Ascending aorta (tissue), 2 donors: ENCODE results near the gene EHBP1L1. TPM values are rescaled to one million over a fixed set of nuclear protein-coding genes. Genes with fewer than 3 reads are reported as not detected.
A peak's percentile ranks its signal among the peaks of the same experiment; 100 is the strongest.
"Not testable (repeated sequence)": the region's sequence is repeated elsewhere in the genome, so short reads cannot be mapped to it uniquely, and the experiment has no call there.

Experiments
- DNase-seq, 2 donors: peaks; one replicate each; pipeline ENCODE4 v3.0.0-alpha.2; 2019; ENCODE audit warnings: low spot score in 2 of 2
- H3K27ac ChIP-seq, 2 donors: fragments of 200-600 bp; sonication (generic); one replicate each; pipeline ENCODE4 v1.5.1; 2016 to 2017; ENCODE audit warnings: mild to moderate bottlenecking in 1 of 2
- H3K27me3 ChIP-seq: fragments of 200-600 bp; sonication (generic); one replicate; pipeline ENCODE4 v1.5.1; 2017
- H3K36me3 ChIP-seq, 2 donors: fragments of 200-600 bp; sonication (generic); one replicate each; pipeline ENCODE4 v1.5.1; 2016
- H3K4me1 ChIP-seq, 2 donors: fragments of 200-600 bp; sonication (generic); one replicate each; pipeline ENCODE4 v1.5.1; 2016 to 2017; ENCODE audit warnings: mild to moderate bottlenecking in 1 of 2
- H3K4me3 ChIP-seq, 2 donors: fragments of 200-600 bp; sonication (generic); one replicate each; pipeline ENCODE4 v1.5.1; 2016 to 2017; ENCODE audit warnings: mild to moderate bottlenecking in 1 of 2
- H3K9me3 ChIP-seq, 2 donors: fragments of 200-600 bp; sonication (generic); one replicate each; pipeline ENCODE4 v1.5.1; 2016
- intact Hi-C: fragments of 100-400 bp; cut with DNase I; formaldehyde crosslinking; loops from one replicate; pipeline ENCODE4 v1.15.1; 2023
- total RNA-seq: library from RNA; depleted of rRNA; stranded (reverse); fragments of >200 nt; gene quantifications from one replicate; pipeline ENCODE4 v1.1.0, GENCODE V29; 2016
- TF ChIP-seq, protein P1 (sequence below), 3 experiments: fragments of 200-600 bp in 2 of 3; fragments of 450-650 bp in 1 of 3; sonication (generic) in 2 of 3; IDR thresholded peaks; one replicate each; pipeline ENCODE4 v1.5.1; 2016 to 2019; ENCODE audit warnings: antibody characterized with exemption in 3 of 3, mild to moderate bottlenecking in 1 of 3, moderate library complexity in 1 of 3

The EHBP1L1 gene
- total RNA-seq, 1 donor from 2014 or later = 418 TPM

DNA sequence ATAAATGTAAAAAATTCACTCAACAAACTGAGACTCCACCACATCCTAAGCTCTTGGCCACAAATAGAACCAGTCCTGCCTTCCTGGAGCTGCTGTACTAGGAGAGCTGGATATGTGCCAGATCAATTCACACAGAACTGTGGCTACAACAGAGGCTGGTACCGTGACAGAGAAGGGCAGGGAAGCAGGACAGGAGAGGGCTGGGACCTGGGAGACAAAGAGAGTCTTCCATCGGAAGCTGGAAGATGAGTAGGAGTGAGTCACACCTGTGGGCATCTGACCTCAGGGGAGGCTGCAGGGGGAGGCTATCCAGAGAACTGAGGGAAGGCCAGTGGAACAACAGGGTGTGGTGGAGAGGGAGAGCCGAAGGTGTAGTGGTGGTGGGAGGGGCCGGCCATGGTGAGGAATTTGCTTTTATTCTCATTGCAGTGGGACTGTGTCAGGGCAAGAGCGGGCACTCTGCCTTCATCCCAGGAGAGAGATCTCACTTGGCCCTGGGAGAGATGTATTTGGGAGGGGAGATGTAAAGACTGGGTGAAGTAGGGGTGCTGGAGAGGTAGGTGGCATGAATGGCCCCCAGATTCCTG lies 15.8 kb upstream of the EHBP1L1 start:
- Histone ChIP-seq H3K27me3 (no peaks in the 10 kb centered on the region), H3K9me3 (no peaks in the 10 kb centered on the region), H3K36me3 (no peaks in the 10 kb centered on the region), H3K4me1 (peaks cover 26 to 61% of the 10 kb centered on the region in 2 donors), H3K4me3 (peak overlapping the region in 1 of 2 donors; percentile 82), H3K27ac (peak overlapping the region; percentile 97 to 99)
- intact Hi-C loops = loop anchor here (5.0 kb wide), 1 partner anchor 102 kb away; the partner anchor contains the start of gene RELA
- TF ChIP-seq, protein P1, sequence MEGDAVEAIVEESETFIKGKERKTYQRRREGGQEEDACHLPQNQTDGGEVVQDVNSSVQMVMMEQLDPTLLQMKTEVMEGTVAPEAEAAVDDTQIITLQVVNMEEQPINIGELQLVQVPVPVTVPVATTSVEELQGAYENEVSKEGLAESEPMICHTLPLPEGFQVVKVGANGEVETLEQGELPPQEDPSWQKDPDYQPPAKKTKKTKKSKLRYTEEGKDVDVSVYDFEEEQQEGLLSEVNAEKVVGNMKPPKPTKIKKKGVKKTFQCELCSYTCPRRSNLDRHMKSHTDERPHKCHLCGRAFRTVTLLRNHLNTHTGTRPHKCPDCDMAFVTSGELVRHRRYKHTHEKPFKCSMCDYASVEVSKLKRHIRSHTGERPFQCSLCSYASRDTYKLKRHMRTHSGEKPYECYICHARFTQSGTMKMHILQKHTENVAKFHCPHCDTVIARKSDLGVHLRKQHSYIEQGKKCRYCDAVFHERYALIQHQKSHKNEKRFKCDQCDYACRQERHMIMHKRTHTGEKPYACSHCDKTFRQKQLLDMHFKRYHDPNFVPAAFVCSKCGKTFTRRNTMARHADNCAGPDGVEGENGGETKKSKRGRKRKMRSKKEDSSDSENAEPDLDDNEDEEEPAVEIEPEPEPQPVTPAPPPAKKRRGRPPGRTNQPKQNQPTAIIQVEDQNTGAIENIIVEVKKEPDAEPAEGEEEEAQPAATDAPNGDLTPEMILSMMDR (IDR thresholded peaks at IDR 0.05) = no peak
- peak in 1 of 2 donors; percentile 83 for DNase-seq

DNA sequence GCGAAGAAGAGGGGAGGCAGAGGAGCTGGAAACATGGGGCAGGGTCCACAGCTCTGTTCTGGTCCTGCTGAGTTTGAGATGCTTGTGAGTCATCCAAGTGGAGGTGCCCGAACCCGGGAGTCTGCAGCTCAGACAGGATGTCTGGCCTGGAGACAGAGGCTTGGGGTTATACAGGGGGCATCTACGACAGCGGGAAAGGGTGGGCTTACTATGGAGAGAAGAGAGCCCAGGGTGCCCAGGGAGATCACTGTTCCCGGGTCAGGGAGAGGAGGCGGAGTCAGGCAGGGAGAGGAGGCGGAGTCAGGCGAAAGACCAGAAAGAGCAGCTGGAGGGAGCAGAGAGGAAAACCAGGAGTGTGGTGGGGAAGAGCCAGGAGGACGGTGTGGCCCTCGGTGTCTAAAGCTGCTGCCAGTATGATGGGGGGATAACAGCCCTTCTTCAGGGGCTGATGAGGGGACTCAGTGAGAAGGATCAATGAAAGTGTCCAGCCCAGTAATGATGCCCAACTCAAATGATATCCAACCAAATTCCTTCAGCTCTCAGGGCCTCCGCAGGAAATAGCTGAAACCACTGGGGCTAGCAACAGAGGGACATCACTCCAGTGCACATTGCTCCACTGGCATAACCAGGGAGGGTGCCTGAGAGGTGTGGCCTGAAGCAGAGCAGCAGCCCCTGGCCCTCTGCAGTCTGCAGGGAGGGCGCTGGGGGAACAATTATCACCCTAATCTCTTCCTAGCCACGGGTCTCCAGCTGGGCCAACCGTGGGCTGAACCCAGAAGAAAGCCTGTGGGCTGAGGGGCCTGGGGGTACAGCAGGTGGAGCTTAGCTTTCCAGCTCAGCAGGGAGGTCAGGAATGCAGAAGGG lies 15.1 kb upstream of the EHBP1L1 start:
- intact Hi-C loops = no loop called here
- Histone ChIP-seq H3K27ac (peak overlapping the region; percentile 97 to 99), H3K9me3 (no peaks in the 10 kb centered on the region), H3K4me3 (peak overlapping the region in 1 of 2 donors; percentile 0), H3K36me3 (no peaks in the 10 kb centered on the region), H3K4me1 (peaks cover 18 to 58% of the 10 kb centered on the region in 2 donors), H3K27me3 (no peaks in the 10 kb centered on the region)
- TF ChIP-seq, protein P1 (IDR thresholded peaks at IDR 0.05) = no peak
- peak in 1 of 2 donors; percentile 84 for DNase-seq

DNA sequence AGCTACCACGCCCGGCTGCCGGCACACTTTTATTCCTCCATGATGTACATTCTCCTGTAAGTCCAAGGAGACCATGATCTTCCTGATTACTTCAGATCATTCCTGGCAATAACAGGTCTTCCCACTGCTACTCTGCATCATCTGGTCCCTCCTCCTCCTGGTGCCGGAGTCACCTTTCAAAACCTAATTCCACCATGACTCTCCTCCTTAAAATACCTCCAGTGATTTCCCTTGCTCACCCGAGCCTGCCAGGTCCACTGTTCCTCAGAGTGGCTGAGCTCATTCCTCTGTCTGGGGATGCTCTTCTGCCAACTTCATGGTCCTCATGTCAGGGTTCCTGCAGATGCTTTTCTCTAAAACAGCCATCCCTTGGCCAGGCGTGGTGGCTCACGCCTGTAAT lies 13.8 kb upstream of the EHBP1L1 start:
- H3K4me3 ChIP-seq = no peak overlapping the region
- DNase-seq = no peak
- intact Hi-C loops = no loop called here
- no peaks in the 10 kb centered on the region for H3K36me3 ChIP-seq
- H3K27me3 ChIP-seq = no peaks in the 10 kb centered on the region
- TF ChIP-seq, protein P1 (IDR thresholded peaks at IDR 0.05) = no peak
- no peaks in the 10 kb centered on the region for H3K9me3 ChIP-seq
- H3K27ac ChIP-seq = peak overlapping the region; percentile 97 to 99
- peaks cover 18 to 47% of the 10 kb centered on the region in 2 donors for H3K4me1 ChIP-seq

DNA sequence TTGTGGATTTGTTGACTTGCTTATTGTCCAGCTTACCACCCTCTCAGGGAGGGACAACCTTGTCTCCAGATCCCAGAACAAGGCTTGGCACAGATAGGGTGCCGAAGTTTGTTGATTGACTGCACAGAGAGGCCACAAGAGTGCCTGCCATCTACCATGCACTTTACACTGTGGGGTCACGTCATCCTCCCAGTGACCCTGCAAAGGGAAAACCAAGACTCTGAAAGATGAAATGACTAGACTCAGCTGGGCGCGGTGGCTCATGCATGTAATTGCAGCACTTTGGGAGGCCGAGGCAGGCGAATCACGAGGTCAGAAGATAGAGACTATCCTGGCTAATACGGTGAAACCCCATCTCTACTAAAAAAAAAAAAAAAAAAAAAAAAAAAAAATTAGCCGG lies 13.1 kb upstream of the EHBP1L1 start:
- Histone ChIP-seq H3K36me3 (no peaks in the 10 kb centered on the region), H3K27me3 (no peaks in the 10 kb centered on the region), H3K27ac (no peak overlapping the region), H3K4me3 (no peak overlapping the region), H3K9me3 (no peaks in the 10 kb centered on the region), H3K4me1 (peaks cover 18 to 44% of the 10 kb centered on the region in 2 donors)
- DNase-seq = no peak
- intact Hi-C loops = no loop called here
- TF ChIP-seq, protein P1 (IDR thresholded peaks at IDR 0.05) = no peak

DNA sequence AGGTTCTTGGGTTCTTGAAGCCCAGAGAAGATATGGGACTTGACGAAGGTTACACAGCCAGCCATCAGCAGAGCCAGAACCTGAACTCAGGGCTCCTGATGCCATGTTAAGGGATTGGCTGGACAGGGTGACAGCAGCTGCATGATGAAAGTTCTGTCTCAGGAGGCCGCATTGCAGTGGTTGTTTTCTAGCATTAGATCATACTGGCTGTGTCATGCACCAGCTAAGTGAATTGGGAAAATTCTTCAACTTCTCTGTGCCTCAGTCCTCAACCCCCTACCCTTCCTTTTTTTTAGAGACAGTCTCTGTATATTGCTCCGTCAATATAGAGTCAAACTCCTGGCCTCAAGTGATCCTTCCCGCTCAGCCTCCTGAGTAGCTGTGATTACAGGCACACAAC lies 12.3 kb upstream of the EHBP1L1 start:
- no peak for DNase-seq
- Histone ChIP-seq H3K4me1 (peaks cover 21 to 53% of the 10 kb centered on the region in 2 donors), H3K4me3 (no peak overlapping the region), H3K27me3 (no peaks in the 10 kb centered on the region), H3K36me3 (no peaks in the 10 kb centered on the region), H3K27ac (peak overlapping the region; percentile 33 to 42), H3K9me3 (no peaks in the 10 kb centered on the region)
- TF ChIP-seq, protein P1 (IDR thresholded peaks at IDR 0.05) = no peak
- intact Hi-C loops = no loop called here

DNA sequence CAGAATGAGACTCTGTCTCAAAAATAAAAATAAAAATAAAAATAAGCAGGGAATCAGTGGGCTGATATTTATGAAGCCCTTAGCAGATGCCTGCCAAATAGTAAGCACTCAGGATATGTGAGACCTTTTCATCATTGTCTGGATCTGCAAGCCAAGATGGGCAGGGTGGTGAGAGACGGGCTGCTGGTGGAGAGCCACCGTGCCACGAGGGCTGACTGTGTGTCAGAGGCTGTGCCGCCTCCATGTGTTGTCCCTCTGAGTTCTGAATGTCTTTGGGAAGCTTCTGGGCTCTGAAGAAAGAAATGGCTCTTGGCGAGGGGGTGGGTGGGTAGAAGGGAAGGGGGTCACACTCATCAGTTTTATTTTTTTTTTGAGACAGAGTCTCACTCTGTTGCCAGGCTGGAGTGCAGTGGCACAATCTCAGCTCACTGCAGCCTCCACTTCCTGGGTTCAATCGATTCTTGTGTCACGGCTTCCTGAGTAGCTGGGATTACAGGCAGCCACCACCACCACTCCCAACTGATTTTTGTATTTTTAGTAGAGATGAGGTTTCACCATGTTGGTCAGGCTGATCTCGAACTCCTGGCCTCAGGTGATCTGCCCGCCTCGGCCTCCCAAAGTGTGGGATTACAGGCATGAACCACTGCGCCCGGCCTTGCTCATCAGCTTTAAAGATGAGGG lies 10.8 kb upstream of the EHBP1L1 start:
- Histone ChIP-seq H3K27ac (peak overlapping the region; percentile 58 to 67), H3K4me1 (peaks cover 20 to 53% of the 10 kb centered on the region in 2 donors)
- H3K9me3 ChIP-seq, DNase-seq, intact Hi-C loops, H3K27me3 ChIP-seq, H3K4me3 ChIP-seq, H3K36me3 ChIP-seq: not testable (repeated sequence)
